Measurements from ENCODE around the gene ZBTB44.

- TF ChIP-seq, protein P1, sequence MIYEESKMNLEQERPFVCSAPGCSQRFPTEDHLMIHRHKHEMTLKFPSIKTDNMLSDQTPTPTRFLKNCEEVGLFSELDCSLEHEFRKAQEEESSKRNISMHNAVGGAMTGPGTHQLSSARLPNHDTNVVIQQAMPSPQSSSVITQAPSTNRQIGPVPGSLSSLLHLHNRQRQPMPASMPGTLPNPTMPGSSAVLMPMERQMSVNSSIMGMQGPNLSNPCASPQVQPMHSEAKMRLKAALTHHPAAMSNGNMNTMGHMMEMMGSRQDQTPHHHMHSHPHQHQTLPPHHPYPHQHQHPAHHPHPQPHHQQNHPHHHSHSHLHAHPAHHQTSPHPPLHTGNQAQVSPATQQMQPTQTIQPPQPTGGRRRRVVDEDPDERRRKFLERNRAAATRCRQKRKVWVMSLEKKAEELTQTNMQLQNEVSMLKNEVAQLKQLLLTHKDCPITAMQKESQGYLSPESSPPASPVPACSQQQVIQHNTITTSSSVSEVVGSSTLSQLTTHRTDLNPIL (CRISPR knock-in tag; IDR thresholded peaks at IDR 0.05; ENCODE audit: low read depth) = no peak
- TF ChIP-seq ESRRG (CRISPR knock-in tag; IDR thresholded peaks at IDR 0.05) (no peak), ZNF565 (CRISPR knock-in tag; conservative IDR thresholded peaks at IDR 0.05; ENCODE audit: low read depth) (no peak), RARB (CRISPR knock-in tag; IDR thresholded peaks at IDR 0.05) (no peak)
- TF ChIP-seq, protein P2, sequence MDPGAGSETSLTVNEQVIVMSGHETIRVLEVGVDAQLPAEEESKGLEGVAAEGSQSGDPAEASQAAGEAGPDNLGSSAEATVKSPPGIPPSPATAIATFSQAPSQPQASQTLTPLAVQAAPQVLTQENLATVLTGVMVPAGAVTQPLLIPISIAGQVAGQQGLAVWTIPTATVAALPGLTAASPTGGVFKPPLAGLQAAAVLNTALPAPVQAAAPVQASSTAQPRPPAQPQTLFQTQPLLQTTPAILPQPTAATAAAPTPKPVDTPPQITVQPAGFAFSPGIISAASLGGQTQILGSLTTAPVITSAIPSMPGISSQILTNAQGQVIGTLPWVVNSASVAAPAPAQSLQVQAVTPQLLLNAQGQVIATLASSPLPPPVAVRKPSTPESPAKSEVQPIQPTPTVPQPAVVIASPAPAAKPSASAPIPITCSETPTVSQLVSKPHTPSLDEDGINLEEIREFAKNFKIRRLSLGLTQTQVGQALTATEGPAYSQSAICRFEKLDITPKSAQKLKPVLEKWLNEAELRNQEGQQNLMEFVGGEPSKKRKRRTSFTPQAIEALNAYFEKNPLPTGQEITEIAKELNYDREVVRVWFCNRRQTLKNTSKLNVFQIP (CRISPR knock-in tag; IDR thresholded peaks at IDR 0.05; ENCODE audit: borderline replicate concordance, low read depth) = no peak
These were observed 45.3 kb downstream of the ZBTB44 start for GRCh38 chr11:130269326-130269943.
